Hypothalamus (tissue), 51 donors: ENCODE data around the gene MACROD2.
"Not testable (repeated sequence)": the region's sequence is repeated elsewhere in the genome, so short reads cannot be mapped to it uniquely, and the experiment has no call there.

Experiments
- DNase-seq, 51 donors: peaks; one replicate each; lab custom pipeline; 2025; lab: John Stamatoyannopoulos, UW

Gene MACROD2

GRCh38 chr20:15506311-15506710 is 1511.0 kb downstream of the MACROD2 start:
- DNase-seq, result no peak

- DNase-seq, result no peak
Observed at GRCh38 chr20:15507151-15507550, 1511.8 kb downstream of the MACROD2 start.

- DNase-seq, result no peak
Observed at GRCh38 chr20:15511551-15511950, 1516.2 kb downstream of the MACROD2 start.

GRCh38 chr20:15512916-15513315 is 1517.6 kb downstream of the MACROD2 start:
- no peak for DNase-seq

- DNase-seq, result no peak
Observed at GRCh38 chr20:15515691-15516090, 1520.4 kb downstream of the MACROD2 start.

- no peak for DNase-seq
Observed at GRCh38 chr20:15520930-15521524, 1525.7 kb downstream of the MACROD2 start.

GRCh38 chr20:15523400-15523799 is 1528.1 kb downstream of the MACROD2 start:
- DNase-seq, result no peak

- DNase-seq, result no peak
Observed at GRCh38 chr20:15528391-15529111, 1533.2 kb downstream of the MACROD2 start.

GRCh38 chr20:15535863-15536262 is 1540.5 kb downstream of the MACROD2 start:
- no peak for DNase-seq

GRCh38 chr20:15537200-15537599 is 1541.9 kb downstream of the MACROD2 start:
- DNase-seq, result not testable (repeated sequence)

- DNase-seq, result no peak
Observed at GRCh38 chr20:15542655-15543054, 1547.3 kb downstream of the MACROD2 start.

GRCh38 chr20:15544742-15545141 is 1549.4 kb downstream of the MACROD2 start:
- no peak for DNase-seq

- no peak for DNase-seq
Observed at GRCh38 chr20:15546525-15547023, 1551.3 kb downstream of the MACROD2 start.

GRCh38 chr20:15547119-15547518 is 1551.8 kb downstream of the MACROD2 start:
- no peak for DNase-seq

GRCh38 chr20:15550116-15550870 is 1555.0 kb downstream of the MACROD2 start:
- DNase-seq, result no peak

GRCh38 chr20:15555913-15556312 is 1560.6 kb downstream of the MACROD2 start:
- DNase-seq, result no peak

GRCh38 chr20:15556869-15557268 is 1561.6 kb downstream of the MACROD2 start:
- no peak for DNase-seq

GRCh38 chr20:15561070-15561569 is 1565.8 kb downstream of the MACROD2 start:
- peak in 1 of 51 donors; percentile 60 for DNase-seq

- DNase-seq, result peak in 22 of 51 donors; percentile 1 to 66 (median 12)
Observed at GRCh38 chr20:15561707-15562404, 1566.5 kb downstream of the MACROD2 start.

GRCh38 chr20:15563836-15564235 is 1568.5 kb downstream of the MACROD2 start:
- no peak for DNase-seq

- DNase-seq, result no peak
Observed at GRCh38 chr20:15564981-15565380, 1569.7 kb downstream of the MACROD2 start.
